ENCODE measurements around the gene CA6. TPM values are rescaled to one million over a fixed set of nuclear protein-coding genes. Genes with fewer than 3 reads are reported as not detected.
A peak's percentile ranks its signal among the peaks of the same experiment; 100 is the strongest.
"Not testable (repeated sequence)": the region's sequence is repeated elsewhere in the genome, so short reads cannot be mapped to it uniquely, and the experiment has no call there.

The CA6 gene
- under 1 TPM in 1 of 9 donors, not detected in 8; 0.17 TPM for total RNA-seq
- not detected for polyA plus RNA-seq
- long read RNA-seq, donor 1: 0 reads
- long read RNA-seq, donor 2: 0 reads
- long read RNA-seq, donor 3: 0 reads
- long read RNA-seq, donor 4: 0 reads
- long read RNA-seq, donor 5: 0 reads
- long read RNA-seq, donor 6: 0 reads
- long read RNA-seq, donor 7: 0 reads
- long read RNA-seq, donor 8: 0 reads
- long read RNA-seq, donor 9: 0 reads
- long read RNA-seq, donor 10: 0 reads

- no peak for TF ChIP-seq POLR2A (IDR thresholded peaks at IDR 0.05)
- TF ChIP-seq, protein P1, sequence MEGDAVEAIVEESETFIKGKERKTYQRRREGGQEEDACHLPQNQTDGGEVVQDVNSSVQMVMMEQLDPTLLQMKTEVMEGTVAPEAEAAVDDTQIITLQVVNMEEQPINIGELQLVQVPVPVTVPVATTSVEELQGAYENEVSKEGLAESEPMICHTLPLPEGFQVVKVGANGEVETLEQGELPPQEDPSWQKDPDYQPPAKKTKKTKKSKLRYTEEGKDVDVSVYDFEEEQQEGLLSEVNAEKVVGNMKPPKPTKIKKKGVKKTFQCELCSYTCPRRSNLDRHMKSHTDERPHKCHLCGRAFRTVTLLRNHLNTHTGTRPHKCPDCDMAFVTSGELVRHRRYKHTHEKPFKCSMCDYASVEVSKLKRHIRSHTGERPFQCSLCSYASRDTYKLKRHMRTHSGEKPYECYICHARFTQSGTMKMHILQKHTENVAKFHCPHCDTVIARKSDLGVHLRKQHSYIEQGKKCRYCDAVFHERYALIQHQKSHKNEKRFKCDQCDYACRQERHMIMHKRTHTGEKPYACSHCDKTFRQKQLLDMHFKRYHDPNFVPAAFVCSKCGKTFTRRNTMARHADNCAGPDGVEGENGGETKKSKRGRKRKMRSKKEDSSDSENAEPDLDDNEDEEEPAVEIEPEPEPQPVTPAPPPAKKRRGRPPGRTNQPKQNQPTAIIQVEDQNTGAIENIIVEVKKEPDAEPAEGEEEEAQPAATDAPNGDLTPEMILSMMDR (IDR thresholded peaks at IDR 0.05): no peak
- Histone ChIP-seq H3K27ac (no peak within 1 kb of the TSS), H3K27me3 (no peaks in the 10 kb centered on the region), H3K4me3 (no peak within 1 kb of the TSS), H3K9me3 (replicated peaks in 1 of 3) (no peaks in the 10 kb centered on the region), H3K36me3 (replicated peaks in 1 of 2) (no peaks in the 10 kb centered on the region), H3K4me1 (replicated peaks in 1 of 2) (no peaks in the 10 kb centered on the region)
- intact Hi-C loops (cut with DNase I): no loop called here
- no peak for DNase-seq
- 93 to 97% (median 95%) methylated on average over 6 to 8 of the region's 8 CpGs for WGBS, 4 donors
Measured at GRCh38 chr1:8945568-8945967, at the start of gene CA6. Gene CA6, plus strand, starts transcription at chr1:8945868. Its CDS starts 19 bp downstream, at chr1:8945887.

GRCh38 chr1:8896775-8897174 is 48.9 kb upstream of the CA6 start:
- H3K27ac ChIP-seq; H3K4me1 ChIP-seq (replicated peaks in 1 of 2); DNase-seq; H3K4me3 ChIP-seq; H3K27me3 ChIP-seq; H3K36me3 ChIP-seq (replicated peaks in 1 of 2); intact Hi-C loops (cut with DNase I); H3K9me3 ChIP-seq (replicated peaks in 1 of 3): not testable (repeated sequence)
- WGBS, 4 donors: 73 to 87% (median 84%) methylated on average over 3 of the region's 3 CpGs

DNA sequence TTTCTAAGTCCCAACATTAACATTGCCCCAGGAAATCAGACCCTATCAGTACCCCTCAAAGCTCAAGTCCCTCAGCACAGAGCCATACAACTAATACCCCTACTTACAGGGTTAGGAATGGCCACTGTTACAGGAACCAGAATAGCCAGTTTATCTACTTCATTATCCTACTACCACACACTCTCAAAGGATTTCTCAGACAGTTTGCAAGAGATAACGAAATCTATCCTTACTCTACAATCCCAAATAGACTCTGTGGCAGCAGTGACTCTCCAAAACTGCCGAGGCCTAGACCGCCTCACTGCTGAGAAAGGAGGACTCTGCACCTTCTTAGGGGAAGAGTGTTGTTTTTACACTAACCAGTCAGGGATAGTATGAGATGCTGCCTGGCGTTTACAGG is 48.2 kb upstream of the CA6 start:
- H3K27ac ChIP-seq; intact Hi-C loops (cut with DNase I); H3K9me3 ChIP-seq (replicated peaks in 1 of 3); H3K4me3 ChIP-seq; H3K4me1 ChIP-seq (replicated peaks in 1 of 2); DNase-seq; H3K36me3 ChIP-seq (replicated peaks in 1 of 2); H3K27me3 ChIP-seq: not testable (repeated sequence)
- 81 to 96% (median 90%) methylated on average over 4 of the region's 4 CpGs for WGBS, 4 donors

DNA sequence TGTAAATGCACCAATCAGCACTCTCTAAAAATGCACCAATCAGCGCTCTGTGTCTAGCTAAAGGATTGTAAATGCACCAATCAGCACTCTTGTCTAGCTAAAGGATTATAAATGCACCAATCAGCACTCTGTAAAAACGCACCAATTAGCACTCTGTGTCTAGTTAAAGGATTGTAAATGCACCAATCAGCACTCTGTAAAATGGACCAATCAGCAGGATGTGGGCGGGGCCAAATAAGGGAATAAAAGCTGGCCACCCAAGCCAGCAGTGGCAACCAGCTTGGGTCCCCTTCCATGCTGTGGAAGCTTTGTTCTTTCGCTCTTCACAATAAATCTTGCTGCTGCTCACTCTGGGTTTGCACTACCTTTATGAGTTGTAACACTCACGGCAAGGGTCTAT is 47.2 kb upstream of the CA6 start:
- H3K4me1 ChIP-seq (replicated peaks in 1 of 2); H3K9me3 ChIP-seq (replicated peaks in 1 of 3); DNase-seq; H3K4me3 ChIP-seq; intact Hi-C loops (cut with DNase I); H3K36me3 ChIP-seq (replicated peaks in 1 of 2); H3K27me3 ChIP-seq; H3K27ac ChIP-seq: not testable (repeated sequence)
- WGBS, 4 donors: 89 to 96% (median 92%) methylated on average over 5 of the region's 5 CpGs

DNA sequence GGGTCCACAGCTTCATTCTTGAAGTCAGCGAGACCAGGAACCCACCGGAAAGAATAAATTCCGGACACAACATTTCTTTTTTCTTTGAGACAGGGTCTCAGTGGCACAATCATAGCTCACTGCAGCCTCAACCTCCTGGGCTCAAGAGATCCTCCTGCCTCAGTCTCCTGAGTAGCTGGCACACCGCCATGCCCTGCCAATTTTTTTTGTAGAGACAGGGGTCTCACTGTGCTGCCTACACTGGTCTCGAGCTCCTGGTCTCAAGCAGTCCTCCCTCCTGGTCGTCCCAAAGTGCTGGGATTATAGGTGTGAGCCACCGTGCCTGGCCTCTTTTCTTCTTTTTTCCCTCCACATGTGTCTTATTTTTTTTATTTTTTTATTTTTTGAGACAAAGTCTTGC is 46.6 kb upstream of the CA6 start:
- WGBS, 4 donors: 87 to 95% (median 94%) methylated on average over 7 of the region's 7 CpGs
- intact Hi-C loops (cut with DNase I): no loop called here
- no peak overlapping the region for H3K27ac ChIP-seq

DNA sequence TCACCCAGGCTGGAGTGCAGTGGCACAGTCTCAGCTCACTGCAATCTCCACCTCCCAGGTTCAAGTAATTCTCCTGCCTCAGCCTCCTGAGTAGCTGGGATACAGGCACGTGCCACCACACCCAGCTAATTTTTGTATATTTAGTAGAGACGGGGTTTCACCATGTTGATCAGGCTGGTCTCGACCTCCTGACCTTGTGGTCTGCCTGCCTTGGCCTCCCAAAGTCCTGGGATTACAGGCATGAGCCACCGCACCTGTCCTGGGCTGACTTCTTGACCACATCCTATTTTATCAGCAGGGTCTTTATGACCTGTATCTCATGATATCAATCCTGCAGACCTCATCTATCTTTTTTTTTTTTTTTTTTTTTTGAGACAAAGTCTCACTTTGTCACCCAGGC is 45.0 kb upstream of the CA6 start:
- WGBS, 4 donors: 90 to 95% (median 93%) methylated on average over 4 of the region's 4 CpGs
- intact Hi-C loops (cut with DNase I): not testable (repeated sequence)

More for the DNA sequence above, 46.6 kb upstream of the CA6 start:
- H3K4me3 ChIP-seq: no peak overlapping the region
- H3K4me1 ChIP-seq (replicated peaks in 1 of 2): peaks cover 0 to 6% of the 10 kb centered on the region in 2 donors
- H3K36me3 ChIP-seq (replicated peaks in 1 of 2): no peaks in the 10 kb centered on the region
- H3K9me3 ChIP-seq (replicated peaks in 1 of 3): no peaks in the 10 kb centered on the region
- no peak for DNase-seq
- TF ChIP-seq, protein P1 (IDR thresholded peaks at IDR 0.05): no peak
- no peak for TF ChIP-seq POLR2A (IDR thresholded peaks at IDR 0.05)
- no peaks in the 10 kb centered on the region for H3K27me3 ChIP-seq

More for the DNA sequence above, 45.0 kb upstream of the CA6 start:
- not testable (repeated sequence) for DNase-seq; H3K36me3 ChIP-seq (replicated peaks in 1 of 2); H3K9me3 ChIP-seq (replicated peaks in 1 of 3); H3K27me3 ChIP-seq; H3K4me3 ChIP-seq; H3K4me1 ChIP-seq (replicated peaks in 1 of 2)
- peak overlapping the region in 2 of 5 donors; percentile 85 to 86 for H3K27ac ChIP-seq
